ENCODE results near the gene ROR1.

- TF ChIP-seq CTCF (IDR thresholded peaks at IDR 0.05) (no peak), POLR2A (IDR thresholded peaks at IDR 0.05) (no peak)
Observed at GRCh38 chr1:64087768-64088167, 314.0 kb downstream of the ROR1 start.

Measured in right lobe of liver (tissue), 4 donors.